Immature natural killer cell (primary cell): ENCODE results near the gene RITA1. TPM values are rescaled to one million over a fixed set of nuclear protein-coding genes. Genes with fewer than 3 reads are reported as not detected.
"Not testable (repeated sequence)": the region's sequence is repeated elsewhere in the genome, so short reads cannot be mapped to it uniquely, and the experiment has no call there.

Experiments
- DNase-seq, 3 donors: peaks; one replicate each; pipeline ENCODE4 v3.0.0; 2022; ENCODE audit warnings: mixed read lengths in 1 of 3
- H3K27ac Mint-ChIP-seq, 6 donors: one replicate each; pipeline ENCODE4 v1.8.0; 2020; ENCODE audit warnings: mixed read lengths in 6 of 6, mild to moderate bottlenecking in 5 of 6, inconsistent platforms in 4 of 6, moderate library complexity in 3 of 6
- H3K27me3 Mint-ChIP-seq, 3 donors: one replicate each; pipeline ENCODE4 v1.8.0; 2020 to 2021; ENCODE audit warnings: low read depth in 3 of 3, mild to moderate bottlenecking in 3 of 3, mixed read lengths in 3 of 3, moderate library complexity in 3 of 3, inconsistent platforms in 1 of 3
- H3K36me3 Mint-ChIP-seq, 3 donors: one replicate each; pipeline ENCODE4 v1.8.0; 2020; ENCODE audit warnings: mixed read lengths in 3 of 3, inconsistent platforms in 2 of 3, mild to moderate bottlenecking in 2 of 3
- H3K4me1 Mint-ChIP-seq, 2 donors: one replicate each; pipeline ENCODE4 v1.8.0; 2020; ENCODE audit warnings: inconsistent platforms in 2 of 2, mild to moderate bottlenecking in 2 of 2, mixed read lengths in 2 of 2, moderate library complexity in 1 of 2
- H3K4me3 Mint-ChIP-seq, 5 donors: one replicate each; pipeline ENCODE4 v1.8.0; 2020; ENCODE audit warnings: mild to moderate bottlenecking in 5 of 5, mixed read lengths in 5 of 5, inconsistent platforms in 3 of 5, moderate library complexity in 3 of 5
- H3K9me3 Mint-ChIP-seq, 6 donors: one replicate each; pipeline ENCODE4 v1.8.0; 2020; ENCODE audit warnings: mild to moderate bottlenecking in 6 of 6, mixed read lengths in 6 of 6, inconsistent platforms in 4 of 6, moderate library complexity in 3 of 6
- polyA plus RNA-seq, 3 donors: library from polyadenylated mRNA; unstranded; fragments of 300-500 nt; fragmentation: Illumina TruSeq; gene quantifications; one replicate each; pipeline ENCODE4 v1.2.3, GENCODE V29; 2021

RITA1 gene, protein sequence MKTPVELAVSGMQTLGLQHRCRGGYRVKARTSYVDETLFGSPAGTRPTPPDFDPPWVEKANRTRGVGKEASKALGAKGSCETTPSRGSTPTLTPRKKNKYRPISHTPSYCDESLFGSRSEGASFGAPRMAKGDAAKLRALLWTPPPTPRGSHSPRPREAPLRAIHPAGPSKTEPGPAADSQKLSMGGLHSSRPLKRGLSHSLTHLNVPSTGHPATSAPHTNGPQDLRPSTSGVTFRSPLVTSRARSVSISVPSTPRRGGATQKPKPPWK
- polyA plus RNA-seq = 10 to 100 TPM; 31.3 to 36.6 (median 33.1) TPM

DNA sequence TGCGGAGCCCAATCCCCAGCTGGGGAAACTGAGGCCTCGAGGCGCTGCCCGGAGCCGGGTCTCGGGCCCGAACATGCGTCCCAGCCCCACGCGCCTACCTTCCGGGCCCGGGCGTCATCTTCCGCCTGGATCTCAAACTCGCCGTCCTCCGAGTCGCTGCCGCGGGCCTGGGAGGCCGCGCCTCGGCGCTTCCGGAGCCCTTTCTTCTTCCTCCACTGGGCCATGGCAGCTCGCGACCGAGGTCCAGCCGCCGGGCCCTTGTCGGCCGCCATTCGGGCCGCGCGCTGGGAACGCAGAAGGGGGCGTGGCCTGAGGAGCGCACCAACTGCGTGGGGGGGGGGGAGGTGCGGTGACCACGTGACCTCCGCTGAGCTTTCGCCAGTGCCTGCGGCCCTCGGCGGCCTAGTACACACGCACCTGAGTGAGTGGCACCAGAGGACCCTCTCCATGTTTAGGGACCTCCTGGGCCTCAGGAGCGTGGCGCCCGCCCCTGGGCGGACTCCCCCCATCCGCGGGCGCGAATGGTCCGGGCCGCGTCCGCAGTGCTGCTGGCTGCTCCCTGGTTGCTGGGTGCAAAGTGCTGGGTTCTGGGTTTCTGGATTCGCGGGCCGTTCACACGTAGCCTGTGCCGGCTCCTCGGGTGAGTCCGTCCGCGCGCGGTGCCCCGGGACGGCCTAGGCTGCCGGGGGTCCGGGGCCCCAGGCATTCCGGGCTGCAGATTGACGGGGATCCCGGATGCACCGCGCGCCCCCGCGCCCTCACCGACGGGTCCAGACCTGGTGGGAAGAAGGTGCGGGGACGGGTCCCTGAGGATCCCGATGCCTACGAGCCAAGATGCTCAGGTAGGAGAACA, at the start of gene RITA1, which contains the start of gene DDX54:
Gene RITA1, plus strand, starts transcription at position 542 of the 853 bp plus-strand sequence. CDS start 1,026 bp downstream, outside the sequence.
Gene DDX54, minus strand, starts transcription at position 299 of the 853 bp plus-strand sequence. Its CDS starts 27 bp downstream, at position 272.
- Mint-ChIP-seq H3K36me3 (peaks cover 5 to 9% (median 5%) of the 10 kb centered on the region in 3 donors), H3K4me3 (peak within 1 kb of the TSS; percentile 93 to 99 (median 97)), H3K9me3 (no peaks in the 10 kb centered on the region), H3K27ac (peak within 1 kb of the TSS; percentile 90 to 97 (median 95)), H3K27me3 (peaks cover 7 to 8% (median 8%) of the 10 kb centered on the region in 3 donors), H3K4me1 (peaks cover 31 to 42% of the 10 kb centered on the region in 2 donors)
- DNase-seq = peak; percentile 77 to 85 (median 84)

DNA sequence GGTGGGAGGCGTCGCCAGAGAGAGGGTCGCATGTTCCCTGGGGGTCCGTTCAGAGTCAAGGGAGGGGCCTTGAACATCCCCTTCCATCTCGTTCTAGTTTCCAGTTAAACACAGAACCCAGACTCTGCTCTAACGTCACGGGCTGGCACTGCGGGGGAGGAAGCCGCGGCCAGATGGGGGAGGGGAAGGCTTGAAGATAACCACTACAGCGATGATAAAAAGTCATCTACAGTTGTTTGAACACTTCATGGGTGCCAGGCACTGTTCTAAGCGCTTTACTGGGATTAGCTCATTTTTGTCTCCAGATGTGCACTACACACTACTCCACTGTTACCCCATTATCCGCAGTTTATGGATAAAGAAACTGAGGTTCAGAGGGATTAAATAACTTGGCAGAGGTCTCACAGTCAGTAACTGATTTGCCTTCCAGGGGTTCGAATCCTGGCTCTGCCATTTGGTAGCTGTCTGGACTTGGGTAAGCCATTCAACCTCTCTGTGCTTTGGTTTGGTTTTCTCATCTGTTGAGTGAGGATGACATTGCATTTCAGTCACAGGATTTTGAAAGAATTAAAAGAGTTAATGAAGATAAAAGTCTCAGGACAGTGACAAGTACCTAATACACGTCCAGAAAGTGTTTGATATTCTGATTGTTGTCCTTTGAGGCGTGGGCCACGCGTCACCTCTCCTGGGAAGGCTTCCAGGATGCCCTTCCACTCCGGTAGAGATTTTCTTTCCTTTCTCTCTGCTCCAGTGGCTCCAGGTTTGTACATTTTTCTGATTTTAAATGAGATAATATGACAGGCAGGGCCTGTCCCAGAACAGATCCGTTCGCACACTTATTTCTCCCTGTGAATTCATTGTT, 49.2 kb upstream of the RITA1 start:
- Mint-ChIP-seq H3K4me3 (no peak overlapping the region), H3K4me1 (peaks cover 0 to 3% of the 10 kb centered on the region in 2 donors), H3K27ac (no peak overlapping the region), H3K9me3 (no peaks in the 10 kb centered on the region), H3K27me3 (peaks cover 0 to 4% (median 0%) of the 10 kb centered on the region in 3 donors), H3K36me3 (no peaks in the 10 kb centered on the region)
- peak in 1 of 3 donors; percentile 19 for DNase-seq

DNA sequence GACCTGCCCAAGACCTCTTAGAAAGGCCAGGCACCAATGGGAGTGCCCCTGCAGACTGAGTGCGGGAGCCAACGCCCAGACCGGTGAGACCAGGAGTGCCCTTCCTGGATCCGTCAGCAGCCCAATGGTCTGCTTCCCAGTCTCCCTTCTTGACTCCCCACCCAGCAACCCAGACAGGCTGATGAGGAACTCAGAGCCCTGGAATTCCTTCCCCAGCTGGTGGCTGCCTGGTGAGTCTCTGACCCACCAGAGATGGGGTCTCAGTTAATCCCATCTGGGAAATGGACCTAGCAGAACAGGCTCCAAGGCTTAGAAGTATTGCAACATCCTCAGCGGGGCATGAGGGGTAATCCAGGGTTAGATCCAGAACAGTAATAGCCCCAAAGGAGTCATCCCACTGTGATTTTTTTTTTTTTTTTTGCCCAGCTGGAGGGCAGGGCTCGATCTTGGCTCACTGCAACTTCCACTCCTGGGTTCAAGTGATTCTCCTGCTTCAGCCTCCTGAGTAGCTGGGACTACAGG, 48.5 kb upstream of the RITA1 start:
- peaks cover 0 to 2% (median 2%) of the 10 kb centered on the region in 3 donors for H3K27me3 Mint-ChIP-seq
- H3K36me3 Mint-ChIP-seq = no peaks in the 10 kb centered on the region
- H3K27ac Mint-ChIP-seq = no peak overlapping the region
- DNase-seq = no peak
- no peaks in the 10 kb centered on the region for H3K9me3 Mint-ChIP-seq
- H3K4me1 Mint-ChIP-seq = peaks cover 0 to 3% of the 10 kb centered on the region in 2 donors
- H3K4me3 Mint-ChIP-seq = no peak overlapping the region

DNA sequence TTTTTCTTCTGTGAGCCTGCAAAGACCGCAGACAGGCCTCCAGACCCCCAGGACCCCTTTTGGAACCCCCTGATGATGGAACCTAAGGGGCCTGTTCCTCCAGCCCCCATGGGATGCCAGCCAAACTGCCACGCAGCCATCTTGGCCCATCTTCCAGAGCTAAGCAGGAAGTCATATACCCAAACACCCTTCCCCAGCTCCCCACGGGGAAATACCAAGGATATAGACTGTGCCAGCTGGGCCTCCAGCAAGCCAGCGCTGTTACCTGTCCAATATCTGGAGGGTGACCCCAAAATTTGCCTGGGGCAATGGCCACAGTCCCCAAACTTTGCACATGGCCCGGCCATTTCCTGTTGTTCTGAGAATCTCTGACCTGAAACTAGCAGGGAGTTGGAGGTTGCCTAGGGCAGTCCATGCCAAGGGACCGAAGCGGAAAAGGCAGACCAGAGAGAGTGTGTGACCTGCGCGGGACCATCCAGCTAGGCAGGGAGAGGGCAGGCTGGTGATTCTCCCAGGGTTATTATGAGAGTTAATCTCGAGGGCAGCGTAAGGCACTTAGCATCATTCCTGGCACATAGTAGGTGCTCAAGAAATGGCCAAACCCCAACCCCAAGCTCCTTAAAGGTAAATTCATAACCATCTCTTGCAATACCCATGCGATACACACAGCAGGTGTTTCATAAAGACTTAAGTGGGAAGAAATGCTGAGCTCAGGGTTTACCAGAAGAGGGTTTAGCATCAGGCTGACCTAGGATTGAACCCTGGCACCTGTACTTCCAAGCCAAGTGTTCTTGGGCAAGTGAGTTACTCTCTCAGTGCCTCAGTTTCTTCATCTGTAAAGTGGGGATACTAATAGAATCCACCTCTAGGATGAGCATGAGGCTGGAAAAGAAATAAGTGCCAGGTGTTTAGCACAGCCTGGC, 47.4 kb upstream of the RITA1 start:
- H3K27ac Mint-ChIP-seq = no peak overlapping the region
- no peak for DNase-seq
- H3K9me3 Mint-ChIP-seq = no peaks in the 10 kb centered on the region
- peaks cover 0 to 7% (median 1%) of the 10 kb centered on the region in 3 donors for H3K27me3 Mint-ChIP-seq
- H3K4me3 Mint-ChIP-seq = no peak overlapping the region
- H3K4me1 Mint-ChIP-seq = peaks cover 0 to 3% of the 10 kb centered on the region in 2 donors
- no peaks in the 10 kb centered on the region for H3K36me3 Mint-ChIP-seq

DNA sequence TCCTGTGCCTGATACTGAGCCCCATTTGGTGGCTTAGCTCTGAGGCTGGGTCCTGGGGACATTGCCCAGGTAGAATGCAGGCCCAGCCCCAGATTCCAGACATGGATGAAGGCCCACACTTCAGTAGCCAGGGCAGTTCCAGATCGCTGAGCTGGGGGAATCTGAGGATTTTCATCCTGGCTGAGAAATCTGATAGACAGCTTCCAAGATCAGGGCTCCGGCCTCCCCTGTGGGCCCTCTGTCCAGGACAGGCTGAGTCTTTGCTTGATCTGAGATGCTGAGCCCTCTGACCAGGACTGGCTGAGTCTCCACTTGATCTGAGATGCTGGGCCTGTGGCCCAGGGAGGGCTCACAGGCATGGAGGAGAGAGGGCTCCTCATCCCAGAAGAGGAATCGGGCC, 46.7 kb upstream of the RITA1 start:
- no peak for DNase-seq
- H3K36me3 Mint-ChIP-seq = no peaks in the 10 kb centered on the region
- peaks cover 0 to 3% of the 10 kb centered on the region in 2 donors for H3K4me1 Mint-ChIP-seq
- no peaks in the 10 kb centered on the region for H3K9me3 Mint-ChIP-seq
- H3K27me3 Mint-ChIP-seq = peaks cover 0 to 7% (median 0%) of the 10 kb centered on the region in 3 donors
- no peak overlapping the region for H3K4me3 Mint-ChIP-seq
- no peak overlapping the region for H3K27ac Mint-ChIP-seq

DNA sequence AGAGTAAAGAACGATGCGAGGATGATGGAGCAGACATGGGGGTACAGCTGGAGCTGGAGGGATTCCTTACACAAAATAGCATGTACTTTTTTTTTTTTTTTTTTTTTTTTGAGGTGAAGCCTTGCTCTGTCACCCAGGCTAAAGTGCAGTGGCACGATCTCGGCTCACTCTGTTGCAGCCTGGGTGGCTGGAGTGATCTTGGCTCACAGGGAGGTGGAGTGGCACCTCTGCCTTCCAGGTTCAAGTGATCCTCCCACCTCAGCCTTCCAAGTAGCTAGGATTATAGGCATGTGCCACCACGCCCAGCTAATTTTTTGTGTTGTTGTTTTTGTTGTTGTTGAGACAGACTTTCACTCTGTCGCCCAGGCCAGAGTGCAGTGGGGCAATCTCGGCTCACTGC, 44.8 kb upstream of the RITA1 start:
- no peak for DNase-seq
- H3K27me3 Mint-ChIP-seq = peaks cover 2 to 7% (median 2%) of the 10 kb centered on the region in 3 donors
- H3K4me1 Mint-ChIP-seq = peaks cover 0 to 3% of the 10 kb centered on the region in 2 donors
- H3K36me3 Mint-ChIP-seq = no peaks in the 10 kb centered on the region
- no peaks in the 10 kb centered on the region for H3K9me3 Mint-ChIP-seq
- H3K27ac Mint-ChIP-seq = no peak overlapping the region
- no peak overlapping the region for H3K4me3 Mint-ChIP-seq

DNA sequence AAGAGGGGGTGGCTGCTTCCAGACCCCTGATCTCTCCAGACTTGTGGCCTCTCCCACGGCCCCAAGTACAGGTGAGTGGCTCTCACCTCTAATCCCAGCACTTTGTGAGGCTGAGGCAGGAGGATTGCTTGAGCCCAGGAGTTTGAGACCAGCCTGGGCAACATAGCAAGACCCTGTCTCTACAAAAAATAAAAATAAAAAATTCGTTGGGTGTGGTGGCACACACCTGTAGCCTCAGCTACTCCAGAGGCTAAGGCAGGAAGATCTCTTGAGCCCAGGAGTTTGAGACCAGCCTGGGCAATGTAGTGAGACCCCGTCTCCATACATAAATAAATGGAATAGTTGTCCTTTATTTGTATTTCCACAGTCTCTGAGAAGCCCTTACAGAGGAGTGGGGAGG, 43.8 kb upstream of the RITA1 start:
- not testable (repeated sequence) for H3K9me3 Mint-ChIP-seq, H3K27me3 Mint-ChIP-seq, H3K27ac Mint-ChIP-seq

DNA sequence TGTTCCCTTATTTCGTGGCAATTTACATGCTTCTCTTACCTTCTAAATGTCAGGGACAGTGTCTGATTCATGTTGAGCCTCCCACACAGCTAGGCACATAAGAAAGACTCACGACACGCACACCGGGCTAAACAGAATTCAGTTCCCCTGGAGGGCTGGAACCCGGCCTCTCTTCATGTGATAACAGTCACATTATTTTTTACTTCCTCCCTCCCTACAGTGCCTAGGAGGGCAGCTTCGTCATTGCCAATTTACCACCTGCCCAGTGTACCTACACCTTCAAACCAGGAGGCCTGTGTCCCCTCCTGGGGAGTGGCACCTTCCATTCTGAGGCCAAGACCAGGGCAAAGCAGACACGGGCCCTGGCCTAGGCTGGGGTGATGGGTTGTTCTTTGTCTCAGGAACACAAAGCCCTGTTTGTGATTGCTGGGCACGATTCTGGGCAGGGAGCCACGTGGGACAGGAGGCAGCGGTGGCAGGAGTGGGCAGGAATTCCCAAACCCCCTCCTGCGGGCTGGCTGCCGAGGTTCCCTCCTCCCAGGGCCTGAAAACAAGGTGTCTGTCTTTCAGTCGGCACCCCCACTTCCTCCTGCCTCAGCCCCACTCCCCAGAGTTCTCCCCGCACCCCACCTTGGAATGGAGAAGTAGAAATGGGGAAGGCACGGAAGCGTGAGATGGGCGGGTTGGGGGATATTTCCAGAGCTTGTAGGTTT, 43.2 kb upstream of the RITA1 start:
- H3K4me1 Mint-ChIP-seq = no peaks in the 10 kb centered on the region
- peaks cover 0 to 2% (median 0%) of the 10 kb centered on the region in 6 donors for H3K9me3 Mint-ChIP-seq
- no peak for DNase-seq
- H3K27me3 Mint-ChIP-seq = peaks cover 2 to 13% (median 6%) of the 10 kb centered on the region in 3 donors
- no peak overlapping the region for H3K4me3 Mint-ChIP-seq
- H3K36me3 Mint-ChIP-seq = no peaks in the 10 kb centered on the region
- no peak overlapping the region for H3K27ac Mint-ChIP-seq

More for the DNA sequence above, 43.8 kb upstream of the RITA1 start:
- DNase-seq, H3K4me1 Mint-ChIP-seq, H3K36me3 Mint-ChIP-seq, H3K4me3 Mint-ChIP-seq: not testable (repeated sequence)

DNA sequence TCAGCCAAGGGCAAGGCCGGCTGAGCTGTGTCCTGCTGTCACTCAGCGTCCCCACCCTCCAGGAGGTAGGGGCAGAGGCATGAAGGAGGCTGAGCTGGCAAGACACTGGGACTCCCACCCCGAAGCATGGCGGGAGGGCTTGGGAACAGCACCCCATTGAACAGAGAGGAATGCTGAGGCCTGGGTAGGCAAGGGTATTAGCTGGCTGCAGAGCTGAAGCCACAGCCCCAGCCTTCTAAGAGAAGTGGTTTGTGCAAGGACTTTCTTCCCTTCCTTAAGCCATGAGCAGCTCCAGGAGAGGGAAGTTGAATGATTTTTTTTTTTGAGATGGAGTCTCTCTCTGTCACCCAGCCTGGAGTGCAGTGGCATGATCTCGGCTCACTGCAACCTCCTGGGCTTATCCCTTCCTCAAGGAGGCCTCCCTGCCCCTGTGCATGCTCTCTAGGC, 42.6 kb upstream of the RITA1 start:
- no peak overlapping the region for H3K4me3 Mint-ChIP-seq
- H3K27me3 Mint-ChIP-seq = peaks cover 2 to 14% (median 6%) of the 10 kb centered on the region in 3 donors
- no peak for DNase-seq

DNA sequence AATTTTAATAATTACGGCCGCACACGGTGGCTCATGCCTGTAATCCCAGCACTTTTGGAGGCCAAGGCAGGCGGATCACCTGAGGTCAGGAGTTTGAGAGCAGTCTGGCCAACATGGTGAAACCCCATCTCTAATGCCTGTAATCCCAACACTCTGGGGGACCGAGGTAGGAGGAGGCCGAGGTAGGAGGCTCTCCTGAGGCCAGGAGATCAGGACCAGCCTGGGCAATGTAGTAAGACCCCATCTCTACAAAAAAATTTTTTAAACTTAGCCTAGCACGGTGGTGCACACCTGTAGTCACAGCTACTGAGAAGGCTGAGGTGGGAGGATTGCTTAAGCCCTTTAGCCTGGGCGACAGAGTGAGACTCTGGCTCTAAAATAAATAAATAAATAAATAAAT, 41.6 kb upstream of the RITA1 start:
- H3K27me3 Mint-ChIP-seq = peaks cover 2 to 14% (median 6%) of the 10 kb centered on the region in 3 donors
- H3K4me1 Mint-ChIP-seq = no peaks in the 10 kb centered on the region
- no peak overlapping the region for H3K27ac Mint-ChIP-seq
- H3K36me3 Mint-ChIP-seq = no peaks in the 10 kb centered on the region
- no peak overlapping the region for H3K4me3 Mint-ChIP-seq
- no peak for DNase-seq
- peaks cover 0 to 4% (median 0%) of the 10 kb centered on the region in 6 donors for H3K9me3 Mint-ChIP-seq

More for the DNA sequence above, 42.6 kb upstream of the RITA1 start:
- H3K9me3 Mint-ChIP-seq = peaks cover 0 to 4% (median 0%) of the 10 kb centered on the region in 6 donors
- H3K27ac Mint-ChIP-seq = peak overlapping the region in 1 of 6 donors; percentile 46
- no peaks in the 10 kb centered on the region for H3K4me1 Mint-ChIP-seq
- no peaks in the 10 kb centered on the region for H3K36me3 Mint-ChIP-seq

DNA sequence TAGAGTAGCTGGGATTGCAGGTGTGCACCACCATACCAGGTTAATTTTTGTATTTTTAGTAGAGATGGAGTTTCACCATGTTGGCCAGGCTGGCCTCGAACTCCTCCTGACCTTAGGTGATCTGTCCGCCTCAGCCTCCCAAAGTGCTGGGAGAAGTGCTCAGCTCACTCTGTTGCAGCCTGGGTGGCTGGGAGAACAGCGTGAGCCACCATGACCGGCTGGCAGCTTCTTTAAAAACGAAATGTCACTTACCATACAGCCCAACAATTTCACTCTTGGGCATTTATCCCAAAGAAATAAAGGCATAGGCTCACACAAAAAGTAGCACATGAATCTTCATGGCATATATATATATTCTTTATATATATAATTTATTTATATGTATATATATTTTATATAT, 40.7 kb upstream of the RITA1 start:
- no peaks in the 10 kb centered on the region for H3K4me1 Mint-ChIP-seq
- H3K27ac Mint-ChIP-seq = no peak overlapping the region
- peaks cover 0 to 4% (median 0%) of the 10 kb centered on the region in 6 donors for H3K9me3 Mint-ChIP-seq
- peaks cover 2 to 16% (median 6%) of the 10 kb centered on the region in 3 donors for H3K27me3 Mint-ChIP-seq
- DNase-seq = no peak
- H3K36me3 Mint-ChIP-seq = no peaks in the 10 kb centered on the region
- no peak overlapping the region for H3K4me3 Mint-ChIP-seq
